ENCODE data around the gene SH3TC1. TPM values are rescaled to one million over a fixed set of nuclear protein-coding genes. Genes with fewer than 3 reads are reported as not detected.

SH3TC1 gene
- total and polyA plus RNA-seq, 2 of the 13 experiments (the other 11 are each of a cell fraction or from before 2014, with no cell fraction given) = 14.9 to 21.8 TPM

DNA sequence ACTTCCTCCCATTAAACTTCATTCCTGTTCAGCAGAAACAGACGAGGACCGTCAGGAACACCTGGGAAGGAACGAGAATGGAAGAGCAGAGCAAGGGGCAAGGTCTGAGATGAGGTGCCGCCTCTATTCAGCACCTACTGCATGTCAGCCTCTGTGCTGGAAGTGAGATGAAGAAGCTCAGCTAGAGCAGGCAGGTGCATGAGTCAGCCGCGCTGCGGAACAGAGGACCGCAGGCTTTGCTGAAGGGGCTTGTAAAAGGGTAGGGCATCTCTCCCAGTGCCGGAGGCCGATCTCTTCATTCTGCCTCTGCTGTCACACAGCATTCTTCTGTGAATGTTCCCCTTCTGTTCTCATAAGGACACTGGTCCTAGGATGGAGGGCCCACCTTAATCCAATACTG, 34.4 kb upstream of the SH3TC1 start (continued):
- no peak for TF ChIP-seq SOX5 (CRISPR knock-in tag; IDR thresholded peaks at IDR 0.05; ENCODE audit: borderline replicate concordance)

DNA sequence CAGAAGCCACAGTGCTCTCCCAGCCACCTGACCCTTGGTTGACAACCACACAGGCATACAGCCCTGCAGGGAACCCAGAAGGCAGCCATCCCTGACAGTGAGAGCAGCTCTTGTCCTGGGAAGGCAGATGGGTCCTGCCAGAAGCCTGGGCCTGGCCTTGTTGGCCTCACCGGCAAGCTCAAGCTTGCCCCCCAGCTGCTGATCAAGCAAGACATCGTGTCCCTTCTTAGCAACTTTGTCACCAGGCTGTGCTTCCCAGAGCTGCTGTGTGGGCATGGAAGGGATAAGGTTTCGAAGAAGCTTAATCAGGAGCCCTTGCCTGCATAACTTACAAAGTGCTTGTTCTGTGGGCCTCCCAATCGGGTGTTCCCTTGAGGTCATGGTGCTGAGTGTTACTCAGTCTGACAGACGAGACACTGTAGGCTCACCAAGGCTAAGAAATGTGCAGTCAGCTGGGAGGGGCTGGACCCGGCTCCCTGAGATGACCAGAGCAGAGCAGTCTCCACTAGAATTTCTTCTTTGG, 33.7 kb upstream of the SH3TC1 start:
- CTCF ChIA-PET (ENCODE audit: low intra/inter-chr PET ratio, low total read pairs) = no interaction called here
- Histone ChIP-seq H3K9me3 (ENCODE audit: low read length) (peaks cover 5% of the 10 kb centered on the region; the same call in 1 of the 2 replicates), H3K79me2 (ENCODE audit: insufficient read depth, low read length) (no peaks in the 10 kb centered on the region), H3K4me1 (ENCODE audit: insufficient read depth, low read length) (no peaks in the 10 kb centered on the region), H3K9ac (ENCODE audit: insufficient read depth, low read depth, low read length) (no peak overlapping the region), H2AFZ (ENCODE audit: low read length) (no peak overlapping the region), H3K4me3 (replicated peaks in 1 of 3; ENCODE audit: insufficient read depth in 1 of 3, low read depth in 2 of 3, low read length in 3 of 3) (no peak overlapping the region), H4K20me1 (ENCODE audit: insufficient read depth, low read length) (no peaks in the 10 kb centered on the region), H3K36me3 (replicated peaks in 1 of 2; ENCODE audit: control insufficient read depth in 1 of 2, insufficient read depth in 2 of 2, low read length in 2 of 2) (no peaks in the 10 kb centered on the region), H3K27me3 (ENCODE audit: control insufficient read depth in 1 of 2, insufficient read depth in 2 of 2, low read length in 2 of 2) (peaks cover 5 to 50% of the 10 kb centered on the region in 2 experiments; a peak in 4 of 5 replicates), H3K4me2 (ENCODE audit: low read depth, low read length) (no peak overlapping the region), H3K27ac (ENCODE audit: extremely low read length, insufficient read depth, low read length) (no peak overlapping the region)
- WGBS (ENCODE audit: low lambda C conversion rate) = 7% methylated on average over 5 of the region's 6 CpGs
- ATAC-seq = no peak
- in situ Hi-C loops (cut with HindIII; ENCODE audit: extremely low pct_ligation_motif_present, low pct_unique_long_range_greater_than_20kb) = loop anchor here (10.0 kb wide), 1 partner anchor 239 kb away; no protein-coding TSS in a partner anchor
- no peak for TF ChIP-seq POLR2AphosphoS5 (IDR thresholded peaks at IDR 0.05; ENCODE audit: low read depth, low read length)
- TF ChIP-seq ZNF207 (IDR thresholded peaks at IDR 0.05; ENCODE audit: borderline replicate concordance) = no peak
- no peak for TF ChIP-seq ZNF878 (CRISPR knock-in tag; IDR thresholded peaks at IDR 0.05)
- no peak for TF ChIP-seq ZFP37 (CRISPR knock-in tag; IDR thresholded peaks at IDR 0.05; ENCODE audit: borderline replicate concordance)
- FAIRE-seq = no peak
- intact Hi-C loops (cut with micrococcal nuclease; ENCODE audit: unreplicated experiment) = no loop called here
- POLR2A ChIA-PET = no interaction called here
- BruUV-seq (replicated peaks) = no TSS peak
- DNase-seq (ENCODE audit: low spot score) = no peak

DNA sequence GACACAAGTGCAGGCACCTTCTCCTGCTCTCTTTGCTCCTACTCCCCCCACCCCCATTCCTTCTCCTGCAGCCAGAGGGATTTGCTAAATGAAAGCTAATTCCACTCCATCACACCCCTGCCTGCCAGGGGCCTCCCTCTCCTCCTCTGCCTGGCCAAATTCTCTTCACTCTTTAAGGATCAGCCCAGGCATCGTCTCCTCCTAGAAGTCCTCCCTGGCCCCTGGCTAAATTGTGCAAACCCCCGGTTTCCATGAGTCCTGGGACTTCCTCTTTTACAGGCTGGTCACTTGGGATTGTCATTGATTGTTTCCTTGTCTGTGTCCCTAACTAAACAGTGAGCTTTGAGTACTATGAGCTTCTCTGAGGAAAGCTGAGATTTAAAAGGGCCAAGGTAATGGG, 31.8 kb upstream of the SH3TC1 start:
- no peak overlapping the region for H3K4me3 ChIP-seq (replicated peaks in 1 of 3; ENCODE audit: insufficient read depth in 1 of 3, low read depth in 2 of 3, low read length in 3 of 3)
- no peak for FAIRE-seq
- intact Hi-C loops (cut with micrococcal nuclease; ENCODE audit: unreplicated experiment) (no loop called here), in situ Hi-C loops (cut with HindIII; ENCODE audit: extremely low pct_ligation_motif_present, low pct_unique_long_range_greater_than_20kb) (loop anchor here (10.0 kb wide), 1 partner anchor 238 kb away; no protein-coding TSS in a partner anchor)
- H2AFZ ChIP-seq (ENCODE audit: low read length) = no peak overlapping the region
- no peak overlapping the region for H3K27ac ChIP-seq (ENCODE audit: extremely low read length, insufficient read depth, low read length)
- H4K20me1 ChIP-seq (ENCODE audit: insufficient read depth, low read length) = no peaks in the 10 kb centered on the region
- H3K27me3 ChIP-seq (ENCODE audit: control insufficient read depth in 1 of 2, insufficient read depth in 2 of 2, low read length in 2 of 2) = peaks cover 8 to 55% of the 10 kb centered on the region in 2 experiments; a peak in 3 of 5 replicates
- H3K36me3 ChIP-seq (replicated peaks in 1 of 2; ENCODE audit: control insufficient read depth in 1 of 2, insufficient read depth in 2 of 2, low read length in 2 of 2) = no peaks in the 10 kb centered on the region
- no TSS peak for BruUV-seq (replicated peaks)
- CTCF ChIA-PET (ENCODE audit: low intra/inter-chr PET ratio, low total read pairs) = no interaction called here
- DNase-seq (ENCODE audit: low spot score) = no peak
- POLR2A ChIA-PET = no interaction called here
- H3K79me2 ChIP-seq (ENCODE audit: insufficient read depth, low read length) = no peaks in the 10 kb centered on the region
- 9% methylated on average over 2 of the region's 2 CpGs for WGBS (ENCODE audit: low lambda C conversion rate)
- H3K9me3 ChIP-seq (ENCODE audit: low read length) = peaks cover 5% of the 10 kb centered on the region; the same call in 1 of the 2 replicates
- H3K9ac ChIP-seq (ENCODE audit: insufficient read depth, low read depth, low read length) = no peak overlapping the region
- no peak overlapping the region for H3K4me2 ChIP-seq (ENCODE audit: low read depth, low read length)
- no peak for ATAC-seq
- H3K4me1 ChIP-seq (ENCODE audit: insufficient read depth, low read length) = no peaks in the 10 kb centered on the region
- no peak for TF ChIP-seq ZFP41 (CRISPR knock-in tag; IDR thresholded peaks at IDR 0.05; ENCODE audit: borderline replicate concordance)
- no peak for TF ChIP-seq ZNF839 (CRISPR knock-in tag; IDR thresholded peaks at IDR 0.05; ENCODE audit: borderline replicate concordance)
- TF ChIP-seq, protein P1, sequence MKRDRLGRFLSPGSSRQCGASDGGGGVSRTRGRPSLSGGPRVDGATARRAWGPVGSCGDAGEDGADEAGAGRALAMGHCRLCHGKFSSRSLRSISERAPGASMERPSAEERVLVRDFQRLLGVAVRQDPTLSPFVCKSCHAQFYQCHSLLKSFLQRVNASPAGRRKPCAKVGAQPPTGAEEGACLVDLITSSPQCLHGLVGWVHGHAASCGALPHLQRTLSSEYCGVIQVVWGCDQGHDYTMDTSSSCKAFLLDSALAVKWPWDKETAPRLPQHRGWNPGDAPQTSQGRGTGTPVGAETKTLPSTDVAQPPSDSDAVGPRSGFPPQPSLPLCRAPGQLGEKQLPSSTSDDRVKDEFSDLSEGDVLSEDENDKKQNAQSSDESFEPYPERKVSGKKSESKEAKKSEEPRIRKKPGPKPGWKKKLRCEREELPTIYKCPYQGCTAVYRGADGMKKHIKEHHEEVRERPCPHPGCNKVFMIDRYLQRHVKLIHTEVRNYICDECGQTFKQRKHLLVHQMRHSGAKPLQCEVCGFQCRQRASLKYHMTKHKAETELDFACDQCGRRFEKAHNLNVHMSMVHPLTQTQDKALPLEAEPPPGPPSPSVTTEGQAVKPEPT (CRISPR knock-in tag; IDR thresholded peaks at IDR 0.05; ENCODE audit: low read depth) = no peak
- TF ChIP-seq, protein P2, sequence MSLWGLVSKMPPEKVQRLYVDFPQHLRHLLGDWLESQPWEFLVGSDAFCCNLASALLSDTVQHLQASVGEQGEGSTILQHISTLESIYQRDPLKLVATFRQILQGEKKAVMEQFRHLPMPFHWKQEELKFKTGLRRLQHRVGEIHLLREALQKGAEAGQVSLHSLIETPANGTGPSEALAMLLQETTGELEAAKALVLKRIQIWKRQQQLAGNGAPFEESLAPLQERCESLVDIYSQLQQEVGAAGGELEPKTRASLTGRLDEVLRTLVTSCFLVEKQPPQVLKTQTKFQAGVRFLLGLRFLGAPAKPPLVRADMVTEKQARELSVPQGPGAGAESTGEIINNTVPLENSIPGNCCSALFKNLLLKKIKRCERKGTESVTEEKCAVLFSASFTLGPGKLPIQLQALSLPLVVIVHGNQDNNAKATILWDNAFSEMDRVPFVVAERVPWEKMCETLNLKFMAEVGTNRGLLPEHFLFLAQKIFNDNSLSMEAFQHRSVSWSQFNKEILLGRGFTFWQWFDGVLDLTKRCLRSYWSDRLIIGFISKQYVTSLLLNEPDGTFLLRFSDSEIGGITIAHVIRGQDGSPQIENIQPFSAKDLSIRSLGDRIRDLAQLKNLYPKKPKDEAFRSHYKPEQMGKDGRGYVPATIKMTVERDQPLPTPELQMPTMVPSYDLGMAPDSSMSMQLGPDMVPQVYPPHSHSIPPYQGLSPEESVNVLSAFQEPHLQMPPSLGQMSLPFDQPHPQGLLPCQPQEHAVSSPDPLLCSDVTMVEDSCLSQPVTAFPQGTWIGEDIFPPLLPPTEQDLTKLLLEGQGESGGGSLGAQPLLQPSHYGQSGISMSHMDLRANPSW (CRISPR knock-in tag; IDR thresholded peaks at IDR 0.05; ENCODE audit: borderline replicate concordance) = no peak
- TF ChIP-seq KDM3A (CRISPR knock-in tag; IDR thresholded peaks at IDR 0.05; ENCODE audit: low read depth) = no peak
- no peak for TF ChIP-seq IKZF4 (CRISPR knock-in tag; IDR thresholded peaks at IDR 0.05; ENCODE audit: borderline replicate concordance, low read depth, not compliant biosample characterization)
- TF ChIP-seq MBNL3 (CRISPR knock-in tag; conservative IDR thresholded peaks at IDR 0.05) = no peak
- no peak for TF ChIP-seq ZNF564 (CRISPR knock-in tag; IDR thresholded peaks at IDR 0.05)

Data from HepG2 (cell line).